GM19438 (cell line): ENCODE results near the gene ATP13A1.
"Not testable (repeated sequence)": the region's sequence is repeated elsewhere in the genome, so short reads cannot be mapped to it uniquely, and the experiment has no call there.

Experiments used
- ATAC-seq: cut with Tn5 transposase; IDR thresholded peaks from one replicate; pipeline ENCODE4 v1.9.1; 2021; ENCODE audit warnings: low read depth; ENCODE audit not compliant: unreplicated experiment

The ATP13A1 gene

DNA sequence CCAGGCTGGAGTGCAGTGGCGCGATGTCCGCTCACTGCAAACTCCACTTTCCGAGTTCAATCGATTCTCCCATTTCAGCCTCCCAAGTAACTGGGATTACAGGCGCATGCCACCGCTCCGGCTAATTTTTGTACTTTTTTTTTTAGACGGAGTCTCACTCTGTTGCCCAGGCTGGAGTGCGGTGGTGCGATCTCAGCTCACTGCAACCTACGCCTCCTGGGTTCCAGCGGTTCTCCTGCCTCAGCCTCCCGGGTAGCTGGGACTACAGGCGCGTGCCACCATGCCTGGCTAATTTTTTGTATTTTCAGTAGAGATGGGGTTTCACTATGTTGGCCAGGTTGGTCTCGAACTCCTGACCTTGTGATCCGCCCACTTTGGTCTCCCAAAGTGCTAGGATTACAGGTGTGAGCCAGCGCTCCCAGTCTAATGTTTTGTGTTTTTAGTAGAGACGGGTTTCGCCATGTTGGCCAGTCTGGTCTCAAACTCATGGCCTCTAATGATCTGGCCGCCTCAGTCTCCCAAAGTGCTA, 2.0 kb upstream of the ATP13A1 start:
- ATAC-seq, result not testable (repeated sequence)

DNA sequence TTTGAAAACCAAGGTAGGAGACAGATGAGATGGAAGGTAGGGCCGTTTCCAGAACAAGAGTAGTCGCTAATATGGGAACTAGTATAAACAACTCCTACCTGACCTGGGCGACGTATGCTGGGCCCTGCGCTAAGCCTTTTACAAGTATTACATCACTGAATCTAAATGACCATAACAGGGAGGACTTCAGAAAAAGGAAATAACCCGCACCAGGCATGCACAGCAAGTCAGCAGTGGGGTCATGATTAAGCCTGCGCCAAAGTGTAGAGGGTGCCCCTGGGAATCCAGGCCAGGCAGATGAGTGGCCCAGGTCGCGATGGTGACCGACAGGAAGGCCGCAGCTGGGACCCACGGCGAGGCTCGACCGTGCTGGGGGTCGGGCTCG, 613 bp downstream of the ATP13A1 start:
- no peak for ATAC-seq

DNA sequence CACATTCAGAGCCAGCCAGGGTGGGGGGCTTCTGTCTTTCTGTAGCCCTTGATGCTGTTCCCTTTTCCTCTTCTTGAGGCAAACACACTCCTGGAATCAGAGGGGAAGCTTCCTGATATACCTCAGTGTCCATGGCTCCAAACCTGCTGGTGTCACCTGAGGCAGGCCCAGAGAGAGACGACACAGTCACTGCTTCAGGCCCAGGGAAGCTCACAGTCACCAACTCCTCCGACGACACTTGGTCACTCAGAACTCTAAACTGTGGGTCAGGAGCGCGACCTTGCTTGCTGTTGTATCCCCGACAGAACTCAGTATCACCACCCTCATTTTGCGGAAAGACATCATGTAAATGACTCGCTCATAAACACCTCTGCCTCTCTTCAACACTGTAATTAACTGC, 1.1 kb downstream of the ATP13A1 start:
- no peak for ATAC-seq

DNA sequence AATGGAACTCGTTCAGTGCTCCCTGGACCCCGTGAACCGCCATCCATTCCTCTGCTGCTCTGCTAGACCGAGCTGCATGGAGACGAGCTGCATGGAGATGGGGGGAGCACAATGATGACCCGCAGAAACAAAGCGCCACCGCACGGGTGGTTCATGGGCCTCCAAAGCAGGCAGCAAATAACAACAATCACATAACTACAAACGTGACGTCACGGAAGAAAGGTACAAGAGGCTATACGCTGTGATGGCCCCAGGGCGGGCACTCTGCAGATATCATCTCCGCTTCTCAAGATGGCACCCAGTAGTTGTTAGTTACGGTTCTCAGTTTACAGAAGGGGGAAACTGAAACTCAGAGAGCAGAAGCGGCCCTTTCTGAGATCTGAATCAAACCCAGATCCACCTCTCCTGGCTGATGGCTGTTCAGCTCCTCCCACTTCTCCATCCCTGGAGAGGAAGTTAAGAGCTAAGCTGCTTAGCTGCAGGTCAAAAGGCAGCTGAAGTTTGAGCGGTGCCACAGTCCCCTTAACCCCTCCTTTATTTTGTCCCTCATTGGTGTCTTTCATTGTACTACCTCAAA, 1.7 kb downstream of the ATP13A1 start:
- ATAC-seq, result peak; percentile 38

DNA sequence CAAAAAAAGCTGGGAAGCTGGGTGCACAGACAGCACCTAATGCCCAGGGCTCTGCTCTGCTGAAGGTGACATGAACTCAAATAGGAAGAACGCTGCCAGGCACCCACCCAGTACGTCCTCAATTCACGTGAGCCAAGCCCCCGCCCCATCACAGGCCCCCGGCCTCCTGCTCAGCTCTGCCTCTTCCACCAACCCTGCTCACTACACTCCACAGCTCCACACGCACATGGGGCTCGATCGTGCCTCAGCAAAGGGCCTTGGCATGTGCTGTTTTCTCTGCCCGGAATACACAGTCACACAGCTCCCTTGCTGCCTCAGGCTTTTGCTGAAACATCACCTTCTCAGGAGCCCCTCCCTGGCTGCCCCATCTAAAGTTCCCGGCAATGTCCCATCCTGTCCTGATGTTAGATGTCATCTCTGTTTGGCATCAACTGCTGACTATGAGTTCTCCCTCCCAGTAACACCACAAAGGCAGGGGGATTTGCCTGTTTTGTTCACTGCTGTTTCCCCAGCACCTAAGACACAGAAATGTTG, 2.3 kb downstream of the ATP13A1 start:
- ATAC-seq, result no peak

DNA sequence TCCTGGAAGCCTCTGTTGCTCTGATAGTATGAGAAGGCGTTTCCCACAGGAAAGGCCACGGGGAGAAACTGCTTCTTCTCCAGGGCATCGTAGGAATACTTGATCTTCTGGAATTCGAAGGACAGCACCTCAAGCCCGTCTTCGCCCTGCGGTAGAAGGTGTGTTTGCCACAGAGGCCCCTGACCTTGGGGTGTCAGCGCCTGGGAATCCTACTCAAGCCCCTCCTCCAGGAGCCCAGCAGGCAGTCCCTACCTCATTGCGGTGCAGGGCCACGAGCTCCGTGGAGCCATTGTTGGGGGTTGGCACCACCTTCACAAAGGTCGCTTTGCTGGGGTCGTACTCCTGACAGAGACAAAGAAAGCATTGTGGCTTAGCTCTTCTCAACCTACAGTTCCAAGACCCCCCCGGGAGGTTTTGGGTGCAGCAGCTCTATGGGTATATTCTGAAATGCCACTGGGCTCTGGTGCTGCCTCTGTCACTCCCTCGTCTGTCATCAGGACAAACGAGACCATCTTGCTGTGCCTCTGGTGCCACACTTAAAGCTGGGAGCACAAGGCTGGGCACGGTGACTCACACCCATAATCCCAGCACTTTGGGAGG, 3.7 kb downstream of the ATP13A1 start:
- ATAC-seq, result no peak

DNA sequence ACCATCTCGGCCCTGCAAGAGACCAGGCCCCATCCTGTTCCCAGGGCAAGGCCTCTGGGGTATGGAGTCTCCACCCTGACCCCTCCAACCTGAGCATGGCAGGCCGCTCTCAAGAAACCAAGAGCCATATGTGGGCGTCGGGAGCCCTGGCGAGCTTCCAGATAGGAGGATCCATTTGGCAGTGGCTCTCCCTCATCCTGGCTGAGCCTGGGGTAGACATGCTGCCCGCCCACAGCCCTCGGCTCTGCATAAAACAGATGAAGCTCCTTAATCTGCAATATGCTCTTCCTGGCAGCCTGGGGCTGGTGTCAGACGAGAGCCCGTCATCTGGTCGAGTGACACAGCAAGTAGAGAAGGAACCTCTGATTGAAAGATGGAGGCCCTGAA, 6.1 kb downstream of the ATP13A1 start:
- ATAC-seq, result no peak

DNA sequence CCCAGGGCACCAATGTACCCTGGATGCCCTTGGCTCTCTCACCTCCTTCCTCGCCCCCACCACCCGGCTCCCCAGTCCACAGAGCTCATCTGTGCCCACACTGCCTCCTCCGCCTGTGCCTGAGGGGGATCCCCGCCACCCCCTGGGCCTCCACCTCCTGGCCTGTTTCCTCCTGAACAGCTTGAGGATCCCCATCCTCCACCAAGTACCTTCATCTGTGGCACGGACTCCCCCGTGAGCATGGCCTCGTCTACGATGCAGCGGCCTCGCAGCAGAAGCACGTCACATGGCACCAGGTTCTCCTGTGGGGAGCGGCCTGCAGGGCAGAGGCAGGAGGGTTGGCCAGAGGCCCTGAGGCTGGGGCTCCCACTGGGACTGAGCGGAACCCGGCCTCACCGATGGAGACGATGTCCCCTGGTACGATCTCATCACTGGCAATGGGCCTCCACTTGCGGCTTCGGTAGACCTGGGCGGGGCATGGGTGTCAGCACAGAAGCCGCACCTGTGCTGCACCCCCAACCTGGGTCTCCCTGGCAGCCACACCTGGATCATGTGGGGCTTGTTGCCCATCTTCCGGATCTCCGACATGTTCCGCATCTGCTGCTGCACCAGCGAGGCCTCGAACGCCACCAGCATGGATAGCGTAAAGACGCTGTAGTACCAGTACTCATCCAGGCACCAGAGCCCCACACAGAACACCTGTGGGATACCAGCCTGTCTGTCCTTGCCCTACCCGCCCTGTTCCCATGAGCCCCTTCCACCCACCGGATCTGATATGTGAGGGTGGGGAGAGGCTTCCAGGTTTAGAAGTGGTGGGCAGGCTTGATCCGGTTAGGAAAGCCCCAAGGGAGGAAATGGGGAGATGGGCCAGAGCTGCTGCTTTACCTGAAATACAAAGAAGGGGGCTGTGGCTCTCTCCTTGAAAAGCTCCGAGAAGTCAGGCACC, 6.8 kb downstream of the ATP13A1 start:
- no peak for ATAC-seq

DNA sequence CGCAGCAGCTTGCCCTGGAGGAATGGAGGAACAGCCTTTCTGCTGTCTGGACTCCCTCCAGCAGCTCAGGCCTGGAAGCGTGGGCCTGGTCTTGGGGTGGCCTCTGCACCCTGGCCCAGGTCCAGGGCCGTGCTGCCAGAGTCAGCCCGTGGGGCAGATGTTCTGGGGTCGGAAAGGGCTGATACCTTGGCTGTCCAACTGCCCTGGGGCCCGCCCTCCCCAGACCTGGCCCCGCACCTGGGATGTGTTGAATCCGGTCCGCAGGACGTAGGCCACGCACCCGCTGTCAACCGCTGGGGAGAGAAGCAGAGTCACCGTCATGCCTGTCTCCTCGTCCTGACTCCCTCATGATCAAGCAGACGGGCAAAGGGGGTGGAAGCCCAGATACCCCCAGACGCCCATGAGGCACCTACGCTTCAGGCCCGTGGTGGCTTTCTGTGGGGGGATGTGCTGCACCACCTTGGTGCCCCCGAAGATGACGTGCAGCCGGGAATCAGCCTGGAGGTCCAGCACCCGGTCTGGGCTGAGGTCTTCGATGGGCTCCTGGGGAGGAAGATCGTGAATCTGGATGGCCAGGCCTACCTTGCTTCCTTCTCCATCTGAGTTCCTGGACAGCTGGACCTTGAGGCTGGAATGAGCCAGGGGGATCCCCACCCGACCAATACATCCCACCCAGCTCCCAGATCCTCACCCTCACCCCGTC, 7.7 kb downstream of the ATP13A1 start:
- ATAC-seq, result no peak

DNA sequence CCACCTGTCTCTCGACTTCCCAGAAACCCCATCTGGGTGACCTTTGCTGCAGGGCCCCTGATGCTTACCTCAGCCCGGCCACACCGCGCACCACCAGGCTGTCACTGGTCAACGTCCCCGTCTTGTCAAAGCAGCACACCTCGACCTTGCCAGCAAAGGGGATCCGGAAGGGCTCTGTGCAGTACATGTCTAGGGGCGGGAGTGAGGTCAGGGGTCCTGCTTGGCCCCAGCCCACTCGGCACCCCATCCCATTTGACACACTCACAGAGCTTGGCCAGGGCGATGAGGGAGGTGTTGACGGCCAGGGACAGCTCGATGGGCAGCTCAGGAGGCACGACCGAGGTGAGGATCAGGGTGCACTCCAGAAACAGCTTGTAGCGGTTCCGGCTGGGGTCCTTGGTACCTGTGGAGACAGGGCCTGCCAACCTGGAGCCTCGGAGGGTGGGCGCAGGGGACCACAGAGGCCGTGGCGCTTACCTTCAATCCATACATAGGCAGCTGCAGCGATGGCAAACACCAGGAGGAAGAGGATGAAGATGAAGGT, 8.4 kb downstream of the ATP13A1 start:
- ATAC-seq, result no peak

DNA sequence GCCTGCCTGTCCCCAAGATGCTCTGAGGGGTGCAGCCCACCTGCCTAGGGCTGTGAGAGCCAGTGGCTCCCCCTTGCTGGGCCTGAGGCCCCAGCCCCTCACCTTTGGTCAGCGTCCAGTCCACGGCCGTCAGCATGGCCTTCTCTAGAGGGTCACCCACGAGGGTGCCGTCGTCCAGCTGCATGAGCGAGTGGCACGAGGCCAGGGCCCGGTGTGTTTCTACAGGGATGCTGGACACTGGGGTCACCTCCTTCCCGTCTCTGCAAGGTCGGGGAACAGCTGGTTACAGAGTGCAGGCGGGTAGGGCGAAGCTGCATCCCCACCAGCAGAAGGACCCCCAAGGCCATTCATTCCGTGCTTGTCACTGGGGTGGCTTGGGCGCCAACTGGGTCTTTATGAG, 9.0 kb downstream of the ATP13A1 start:
- no peak for ATAC-seq

DNA sequence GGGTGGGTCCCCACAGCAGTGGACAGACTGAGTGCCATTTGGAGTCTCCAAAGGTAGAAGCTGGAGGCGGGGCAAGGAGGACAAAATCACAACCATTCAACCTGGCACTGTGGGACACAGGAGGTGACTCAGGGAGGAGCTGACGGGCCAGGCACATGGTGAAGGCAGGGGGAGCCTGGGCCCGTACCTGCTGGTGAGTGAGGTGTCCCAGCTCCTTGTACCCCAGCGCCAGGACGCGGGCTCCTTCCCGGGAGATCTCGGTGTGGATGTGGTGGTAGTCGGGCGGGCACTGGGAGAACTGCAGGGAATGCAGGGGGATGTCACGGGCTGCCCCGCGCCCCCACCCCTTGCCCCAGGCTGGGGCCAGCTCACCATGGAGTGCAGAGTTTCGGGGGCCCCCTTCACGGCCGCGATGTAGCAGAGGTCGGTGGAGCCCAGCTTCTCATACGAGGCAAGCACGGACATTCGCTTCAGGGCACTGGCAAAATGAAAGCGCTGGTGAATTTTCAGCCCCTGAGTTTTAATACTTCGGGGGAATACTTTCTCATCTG, 9.8 kb downstream of the ATP13A1 start:
- ATAC-seq, result no peak

DNA sequence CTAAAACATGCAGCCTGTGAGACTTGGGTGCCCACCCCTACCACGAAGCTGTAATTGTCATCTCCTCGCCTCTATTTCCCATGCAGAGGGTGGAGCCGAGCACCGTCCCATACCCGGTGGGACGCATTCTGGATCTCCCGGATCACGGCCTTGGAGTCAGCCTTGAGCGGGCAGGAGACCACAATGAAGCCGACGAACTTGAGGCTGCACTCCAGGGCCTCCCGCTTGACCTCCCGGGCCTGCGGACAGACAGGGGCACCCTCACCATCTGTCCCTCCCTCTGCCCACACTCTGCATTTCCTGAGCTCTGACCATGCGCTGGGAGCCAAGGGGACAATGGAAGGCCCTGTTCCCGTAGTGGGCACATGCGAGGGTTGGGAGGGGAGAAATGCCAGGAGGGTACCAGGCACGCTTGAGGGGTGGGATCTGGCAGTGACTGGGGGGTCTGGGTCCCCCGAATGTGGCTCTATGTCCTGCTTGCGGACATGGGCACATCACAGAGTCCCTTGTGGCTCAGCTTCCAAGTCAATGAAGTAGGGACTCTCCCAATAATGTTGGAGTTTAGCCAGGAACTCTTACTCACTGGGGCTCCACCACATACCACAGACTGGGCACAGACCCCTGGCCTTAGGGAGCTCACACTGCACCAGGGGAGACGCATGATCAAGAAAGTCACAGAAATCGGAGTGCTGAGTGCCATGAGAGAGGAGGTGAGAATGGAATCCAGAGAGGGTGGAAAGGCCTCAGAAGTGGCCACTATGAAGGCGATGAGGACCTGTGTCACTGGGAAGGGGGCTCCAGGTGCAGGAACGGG, 10.8 kb downstream of the ATP13A1 start:
- no peak for ATAC-seq

DNA sequence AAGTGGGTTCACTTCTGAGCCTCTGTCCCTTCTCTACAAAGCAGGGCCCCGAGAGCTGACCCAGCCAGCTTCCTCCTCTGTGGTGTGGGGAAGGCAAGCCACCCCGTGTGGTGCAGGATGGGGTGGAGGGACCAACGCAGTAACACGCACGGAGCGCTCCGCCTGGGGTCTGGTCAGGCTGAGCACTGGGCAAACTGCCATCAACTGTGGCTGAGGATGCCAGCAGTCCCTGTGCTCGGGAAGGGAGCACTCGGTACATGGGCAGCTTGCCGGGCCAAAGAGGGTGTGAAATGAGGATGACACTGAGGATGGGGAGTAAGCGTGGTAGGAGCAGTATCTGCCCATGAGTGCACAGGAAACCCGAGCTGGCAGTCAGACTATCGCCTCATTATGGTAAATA, 12.4 kb downstream of the ATP13A1 start:
- ATAC-seq, result no peak

DNA sequence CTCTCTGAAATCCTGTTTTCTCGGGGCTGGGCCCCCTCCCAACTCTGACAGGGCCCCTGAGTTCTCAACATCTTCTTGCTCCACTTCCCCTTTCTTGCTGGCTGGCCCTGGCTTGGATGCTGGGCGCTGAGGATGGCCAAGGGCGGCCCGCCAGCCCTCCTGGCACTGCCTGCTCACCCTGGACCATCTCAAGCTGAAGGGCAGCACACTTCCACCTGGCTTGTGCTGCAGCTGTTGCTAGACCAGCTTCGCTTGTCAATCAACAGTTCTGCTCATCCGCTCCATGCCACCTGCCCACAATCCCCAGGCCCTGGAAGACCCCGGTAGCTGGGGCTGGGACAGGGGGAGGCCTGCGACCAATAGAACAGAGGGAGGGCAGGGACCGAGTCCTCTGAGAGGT, 13.1 kb downstream of the ATP13A1 start:
- no peak for ATAC-seq

DNA sequence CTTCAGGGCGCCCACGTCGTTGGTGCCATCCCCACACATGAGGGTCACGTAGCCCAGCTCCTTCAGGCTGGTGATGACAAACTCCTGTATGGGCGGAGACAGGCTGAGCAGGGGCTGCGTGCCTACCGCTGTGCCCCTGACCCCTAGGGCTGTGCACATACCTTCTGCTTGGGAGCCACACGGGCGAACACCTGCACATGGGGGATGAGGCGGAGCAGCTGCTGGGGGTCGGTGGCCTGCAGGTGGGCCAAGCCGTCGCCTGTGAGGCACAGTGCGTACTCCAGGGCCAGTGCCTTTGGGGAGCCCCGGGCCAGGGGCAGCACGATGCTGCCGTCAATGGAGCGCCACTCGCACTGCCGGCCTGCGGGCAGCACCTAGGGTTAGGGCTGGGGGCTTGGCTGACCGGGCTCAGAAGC, 13.9 kb downstream of the ATP13A1 start:
- ATAC-seq, result no peak

DNA sequence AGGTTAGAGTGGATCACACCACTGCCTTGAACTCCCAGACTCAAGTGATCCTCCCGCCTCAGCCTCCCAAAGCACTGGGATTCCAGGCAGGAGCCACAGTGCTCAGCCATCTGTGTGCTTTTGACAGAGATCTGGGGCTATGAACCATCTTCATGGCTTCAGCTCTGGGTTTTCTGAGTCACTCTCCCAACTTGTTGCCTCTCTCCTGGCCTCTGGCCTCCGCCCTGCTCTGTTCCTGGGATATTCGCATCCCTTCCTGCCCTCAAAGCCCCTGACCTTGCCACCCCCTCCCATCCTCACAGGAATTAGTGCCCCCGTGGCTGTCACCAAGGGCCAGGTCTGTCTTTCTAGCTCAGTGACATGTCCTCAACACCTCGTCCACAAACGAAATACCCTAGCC, 14.3 kb downstream of the ATP13A1 start:
- no peak for ATAC-seq

DNA sequence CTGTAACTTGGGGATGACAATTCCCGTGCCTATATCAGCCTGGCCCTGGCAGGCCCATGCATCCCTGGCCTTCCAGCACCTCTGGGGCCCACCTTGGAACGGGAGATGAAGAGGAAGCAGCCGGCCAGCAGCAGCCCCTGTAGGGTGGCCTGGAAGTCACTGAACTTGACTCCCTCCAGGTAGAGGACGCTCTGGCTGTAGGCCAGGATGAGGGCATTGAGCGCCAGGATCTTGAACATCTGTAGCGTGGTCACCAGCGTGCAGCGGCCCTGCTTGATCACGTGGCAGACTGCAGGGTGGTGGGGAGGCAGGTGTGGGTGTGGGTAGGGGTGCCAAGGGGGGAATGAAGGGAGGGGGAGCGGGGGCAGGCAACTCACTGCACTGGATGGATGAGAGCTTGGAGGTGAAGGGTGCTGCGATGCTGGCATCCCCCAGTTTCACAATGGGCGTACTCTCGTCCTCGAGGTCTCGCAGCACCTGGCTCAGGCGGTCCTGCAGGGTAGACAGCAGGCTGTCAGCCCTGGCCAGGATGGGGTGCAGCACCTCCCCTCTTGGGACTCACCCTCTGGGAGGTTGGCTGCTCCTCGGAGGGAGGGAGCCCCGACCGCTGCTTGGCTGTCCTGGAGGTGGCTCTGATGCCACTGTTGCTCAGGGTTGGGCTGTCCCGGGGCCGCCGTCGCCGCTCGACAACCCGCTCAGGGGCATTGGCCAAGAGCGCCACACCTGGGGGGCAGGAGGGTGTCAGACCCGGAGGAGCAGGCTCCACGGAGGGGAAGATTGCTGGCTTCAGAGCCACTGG, 16.2 kb downstream of the ATP13A1 start:
- ATAC-seq, result no peak
